HepG2 (cell line): ENCODE data around the gene CTSA. TPM values are rescaled to one million over a fixed set of nuclear protein-coding genes. Genes with fewer than 3 reads are reported as not detected.

Source experiments
- ATAC-seq: fragments of 200-7000 bp; cut with Tn5 transposase; 3 replicates; pipeline ENCODE4 v1.9.1; 2020; ENCODE audit warnings: mild to moderate bottlenecking, moderate library complexity
- BruUV-seq: library from RNA; stranded (reverse); fragments of 400-500 nt; replicated peaks from 2 replicates; lab custom pipeline; 2021; lab: Mats Ljungman, UMichigan
- CTCF ChIA-PET: fragments of 300-600 bp; formaldehyde crosslinking; extraction: SDS; loops from one replicate; lab custom pipeline; 2021; ENCODE audit warnings: low total read pairs, inconsistent platforms, low intra/inter-chr PET ratio; lab: Yijun Ruan, JAX
- POLR2A ChIA-PET: fragments of 350-600 bp; sonication (Branson Sonifier 250); formaldehyde crosslinking; loops from one replicate; lab custom pipeline; 2020; ENCODE audit warnings: antibody characterized with exemption, inconsistent platforms; lab: Yijun Ruan, JAX
- DNase-seq: peaks from one replicate; pipeline ENCODE4 v3.0.0-alpha.2; 2015; ENCODE audit warnings: low spot score
- FAIRE-seq: peaks from 3 replicates; lab custom pipeline; 2011; peaks lifted over from hg19 to GRCh38; lab: Jason Lieb, UNC
- H2AFZ ChIP-seq: one replicate; pipeline ENCODE4 v1.6.1; 2011; ENCODE audit warnings: low read length, inconsistent platforms
- H3K27ac ChIP-seq: fragments of 300-600 bp; 3 replicates; pipeline ENCODE4 v1.8.0; 2011; ENCODE audit warnings: mixed run types, mild to moderate bottlenecking, mixed read lengths, low read length, inconsistent platforms; ENCODE audit not compliant: insufficient read depth; ENCODE audit errors: extremely low read length
- H3K27me3 ChIP-seq, 2 experiments: fragments of 200-600 bp in 1 of 2; 2 replicates in 1 of 2; 3 replicates in 1 of 2; pipeline versions ENCODE4 v1.6.0 to v1.8.0; 2011; ENCODE audit warnings: low read length in 2 of 2, mild to moderate bottlenecking in 2 of 2, moderate library complexity in 2 of 2, inconsistent platforms in 1 of 2; ENCODE audit not compliant: insufficient read depth in 2 of 2, control insufficient read depth in 1 of 2
- H3K36me3 ChIP-seq, 2 experiments: fragments of 200-600 bp in 1 of 2; replicated peaks in 1 of 2; 2 replicates in 1 of 2; 3 replicates in 1 of 2; pipeline versions ENCODE4 v1.5.1 to v1.8.0; 2011; ENCODE audit warnings: low read length in 2 of 2, inconsistent platforms in 1 of 2; ENCODE audit not compliant: insufficient read depth in 2 of 2, control insufficient read depth in 1 of 2
- H3K4me1 ChIP-seq: 2 replicates; pipeline ENCODE4 v1.5.1; 2012; ENCODE audit warnings: low read length, inconsistent platforms; ENCODE audit not compliant: insufficient read depth
- H3K4me2 ChIP-seq: 2 replicates; pipeline ENCODE4 v1.6.0; 2011; ENCODE audit warnings: low read depth, low read length, inconsistent platforms
- H3K4me3 ChIP-seq, 3 experiments: fragments of 200-600 bp in 1 of 3; sonication (generic), shearing (Covaris generic) in 1 of 3; replicated peaks in 1 of 3; 2 replicates each; pipeline ENCODE4 v1.5.1; 2011 to 2016; ENCODE audit warnings: low read length in 3 of 3, inconsistent platforms in 2 of 3, low read depth in 2 of 3, mild to moderate bottlenecking in 2 of 3, control low read depth in 1 of 3, mixed read lengths in 1 of 3; ENCODE audit not compliant: insufficient read depth in 1 of 3
- H3K79me2 ChIP-seq: one replicate; pipeline ENCODE4 v1.6.1; 2011; ENCODE audit warnings: low read length, inconsistent platforms; ENCODE audit not compliant: insufficient read depth
- H3K9ac ChIP-seq: 2 replicates; pipeline ENCODE4 v1.6.0; 2011; ENCODE audit warnings: mild to moderate bottlenecking, low read depth, low read length, inconsistent platforms; ENCODE audit not compliant: insufficient read depth
- H3K9me3 ChIP-seq: 2 replicates; pipeline ENCODE4 v1.5.1; 2012; ENCODE audit warnings: mild to moderate bottlenecking, low read length
- H4K20me1 ChIP-seq: 2 replicates; pipeline ENCODE4 v1.6.0; 2011; ENCODE audit warnings: inconsistent platforms, mild to moderate bottlenecking, low read length, moderate library complexity; ENCODE audit not compliant: insufficient read depth
- AGO1 ChIP-seq: fragments of 200-400 bp; formaldehyde crosslinking; IDR thresholded peaks from 2 replicates; pipeline ENCODE4 v1.6.1; 2017; ENCODE audit warnings: mild to moderate bottlenecking, low read depth, low read length, moderate library complexity; ENCODE audit not compliant: poor library complexity, severe bottlenecking
- AGO2 ChIP-seq: fragments of 200-400 bp; formaldehyde crosslinking; optimal IDR thresholded peaks from 2 replicates; pipeline ENCODE3; 2017; ENCODE audit warnings: mild to moderate bottlenecking, low read depth, low read length, moderate library complexity
- BORCS8-MEF2B ChIP-seq: sonication (generic); formaldehyde crosslinking; IDR thresholded peaks from 2 replicates; pipeline ENCODE4 v1.8.0; 2022; ENCODE audit warnings: mild to moderate bottlenecking, missing genetic modification reagents
- CCAR2 ChIP-seq: fragments of 200-400 bp; formaldehyde crosslinking; optimal IDR thresholded peaks from 2 replicates; pipeline ENCODE3; 2018; ENCODE audit warnings: low read depth, mild to moderate bottlenecking, low read length, moderate library complexity
- HDAC6 ChIP-seq: fragments of 200-600 bp; sonication (generic); IDR thresholded peaks from 2 replicates; pipeline ENCODE4 v1.7.0; 2017; ENCODE audit warnings: mild to moderate bottlenecking, antibody characterized with exemption, low read length, low read depth
- JUNB ChIP-seq: sonication (generic); formaldehyde crosslinking; IDR thresholded peaks from 2 replicates; pipeline ENCODE4 v1.8.0; 2022; ENCODE audit warnings: missing genetic modification reagents, mild to moderate bottlenecking, borderline replicate concordance
- KLF15 ChIP-seq: sonication (generic); formaldehyde crosslinking; IDR thresholded peaks from 2 replicates; pipeline ENCODE4 v1.8.1; 2023; ENCODE audit warnings: borderline replicate concordance, mild to moderate bottlenecking, inconsistent platforms, missing genetic modification reagents, mixed read lengths
- NRL ChIP-seq: sonication (generic); formaldehyde crosslinking; IDR thresholded peaks from 2 replicates; pipeline ENCODE4 v1.5.0; 2020; ENCODE audit warnings: missing genetic modification reagents, mild to moderate bottlenecking, moderate library complexity, borderline replicate concordance
- PHF5A ChIP-seq: IDR thresholded peaks from one replicate; pipeline ENCODE4 v1.6.1; 2018; ENCODE audit warnings: low read depth, missing genetic modification reagents; ENCODE audit not compliant: unreplicated experiment
- POLR2A ChIP-seq, 2 experiments: IDR thresholded peaks; 2 replicates each; pipeline ENCODE4 v1.6.1; 2011; ENCODE audit warnings: low read depth in 2 of 2, low read length in 2 of 2, mild to moderate bottlenecking in 1 of 2, moderate library complexity in 1 of 2; ENCODE audit not compliant: insufficient read depth in 1 of 2
- SIN3B ChIP-seq: fragments of 150-350 bp; IDR thresholded peaks from 2 replicates; pipeline ENCODE4 v1.6.1; 2014; ENCODE audit warnings: low read length
- TGIF2 ChIP-seq: IDR thresholded peaks from 2 replicates; pipeline ENCODE4 v1.6.1; 2016; ENCODE audit warnings: control low read depth, missing compliant biosample characterization
- ZNF230 ChIP-seq: sonication (generic); formaldehyde crosslinking; IDR thresholded peaks from 2 replicates; pipeline ENCODE4 v1.4.0; 2020; ENCODE audit warnings: mild to moderate bottlenecking, missing genetic modification reagents
- ZNF292 ChIP-seq: sonication (generic); formaldehyde crosslinking; IDR thresholded peaks from 2 replicates; pipeline ENCODE4 v1.8.1; 2022; ENCODE audit warnings: mild to moderate bottlenecking, low read depth, missing genetic modification reagents, borderline replicate concordance
- ZNF296 ChIP-seq: sonication (generic); formaldehyde crosslinking; conservative IDR thresholded peaks from 2 replicates; pipeline ENCODE4 v1.5.0; 2020; ENCODE audit warnings: mild to moderate bottlenecking, missing genetic modification reagents
- ZNF317 ChIP-seq: sonication (generic); formaldehyde crosslinking; IDR thresholded peaks from 2 replicates; pipeline ENCODE4 v1.5.0; 2020; ENCODE audit warnings: mild to moderate bottlenecking, missing genetic modification reagents
- ZNF383 ChIP-seq: sonication (generic); formaldehyde crosslinking; IDR thresholded peaks from 2 replicates; pipeline ENCODE4 v1.4.0; 2020; ENCODE audit warnings: missing genetic modification reagents, mild to moderate bottlenecking, borderline replicate concordance
- ZNF75D ChIP-seq: sonication (generic); formaldehyde crosslinking; IDR thresholded peaks from 2 replicates; pipeline ENCODE4 v1.8.1; 2023; ENCODE audit warnings: missing genetic modification reagents, mild to moderate bottlenecking, borderline replicate concordance
- ZNF768 ChIP-seq: sonication (generic); formaldehyde crosslinking; IDR thresholded peaks from 2 replicates; pipeline ENCODE4 v1.4.0; 2020; ENCODE audit warnings: missing genetic modification reagents
- ZNF788 ChIP-seq: sonication (generic); formaldehyde crosslinking; IDR thresholded peaks from 2 replicates; pipeline ENCODE4 v1.5.0; 2020; ENCODE audit warnings: mild to moderate bottlenecking, missing genetic modification reagents, borderline replicate concordance
- ZNF891 ChIP-seq: sonication (generic); formaldehyde crosslinking; IDR thresholded peaks from 2 replicates; pipeline ENCODE4 v1.5.0; 2020; ENCODE audit warnings: mild to moderate bottlenecking, missing genetic modification reagents
- ZSCAN22 ChIP-seq: sonication (generic); formaldehyde crosslinking; IDR thresholded peaks from 2 replicates; pipeline ENCODE4 v1.4.0; 2020; ENCODE audit warnings: mild to moderate bottlenecking, missing genetic modification reagents
- WGBS: methylation state at CpG from one replicate; pipeline ENCODE4 v1.1.6; 2017; ENCODE audit warnings: low lambda C conversion rate; 5-methylcytosine and 5-hydroxymethylcytosine counted together
- in situ Hi-C: cut with HindIII; loops from 2 replicates; pipeline ENCODE4 v1.10.0; 2017; ENCODE audit warnings: low pct_unique_long_range_greater_than_20kb; ENCODE audit not compliant: extremely low pct_ligation_motif_present
- intact Hi-C: fragments of 100-400 bp; cut with micrococcal nuclease; formaldehyde crosslinking; loops from one replicate; pipeline ENCODE4 v1.10.0; 2022; ENCODE audit not compliant: unreplicated experiment
- polyA plus RNA-seq, 8 experiments: library from polyadenylated mRNA; depleted of rRNA in 3 of 8; stranded (reverse) in 7 of 8; unstranded in 1 of 8; fragments of >200 nt; fragmentation: Illumina TruSeq in 4 of 8; extraction: Trizol in 4 of 8; gene quantifications; 2 replicates each; pipeline versions ENCODE4 v1.2.1 to v1.2.3, GENCODE V29; 2011 to 2016; ENCODE audit warnings: low read depth in 4 of 8, missing spikeins in 1 of 8, mixed read lengths in 1 of 8; ENCODE audit not compliant: insufficient read depth in 1 of 8
- total RNA-seq, 5 experiments: library from RNA; depleted of rRNA; stranded (reverse); fragments of >200 nt; fragmentation: Illumina TruSeq; extraction: Trizol; gene quantifications; 2 replicates each; pipeline ENCODE4 v1.2.3, GENCODE V29; 2016; ENCODE audit warnings: low read depth in 1 of 5
- TF ChIP-seq, protein P1 (sequence below): sonication (generic); formaldehyde crosslinking; IDR thresholded peaks from 2 replicates; pipeline ENCODE4 v1.9.0; 2022; ENCODE audit warnings: missing genetic modification reagents, mild to moderate bottlenecking, borderline replicate concordance

CTSA gene
- total and polyA plus RNA-seq, 2 of the 13 experiments (the other 11 are each of a cell fraction or from before 2014, with no cell fraction given): 202 to 231 TPM

DNA sequence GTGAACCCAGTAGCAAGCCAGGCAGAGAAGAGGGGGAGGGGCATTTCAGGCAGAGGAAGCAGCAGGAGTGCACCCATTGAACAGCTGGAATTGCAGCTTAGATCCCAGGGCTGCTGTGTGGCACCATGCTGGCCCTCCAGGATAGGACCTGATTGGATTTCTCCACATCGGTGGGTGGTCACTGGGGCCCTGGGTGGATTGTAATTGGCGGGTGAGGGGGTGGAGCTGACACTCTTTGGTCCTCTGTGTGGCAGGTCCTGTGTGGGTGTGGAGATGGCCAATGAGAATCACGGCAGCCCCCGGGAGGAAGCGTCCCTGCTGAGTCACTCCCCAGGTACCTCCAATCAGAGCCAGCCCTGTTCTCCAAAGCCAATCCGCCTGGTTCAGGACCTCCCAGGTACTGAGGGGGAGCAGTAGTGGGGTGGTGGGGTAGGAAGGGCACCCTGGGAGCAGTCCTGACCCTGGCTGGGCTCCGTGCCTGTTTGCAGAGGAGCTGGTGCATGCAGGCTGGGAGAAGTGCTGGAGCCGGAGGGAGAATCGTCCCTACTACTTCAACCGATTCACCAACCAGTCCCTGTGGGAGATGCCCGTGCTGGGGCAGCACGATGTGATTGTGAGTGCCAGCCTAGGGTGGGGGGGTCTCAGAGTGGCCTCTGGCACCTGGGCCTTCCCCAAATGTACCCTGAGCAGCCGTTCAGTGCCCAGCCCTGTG is 47.7 kb downstream of the CTSA start:
- Histone ChIP-seq H3K79me2 (peaks cover 17% of the 10 kb centered on the region), H4K20me1 (no peaks in the 10 kb centered on the region), H3K4me2 (no peak overlapping the region), H3K9ac (no peak overlapping the region), H3K4me3 (no peak overlapping the region), H3K4me1 (peaks cover 17% of the 10 kb centered on the region), H2AFZ (no peak overlapping the region), H3K36me3 (peaks cover 53 to 55% of the 10 kb centered on the region in 2 experiments), H3K27ac (no peak overlapping the region), H3K27me3 (no peaks in the 10 kb centered on the region; a peak in 1 of 5 replicates), H3K9me3 (no peaks in the 10 kb centered on the region)
- no TSS peak for BruUV-seq
- ATAC-seq (no peak), DNase-seq (no peak), FAIRE-seq (no peak)
- intact Hi-C loops: no loop called here
- in situ Hi-C loops: no loop called here
- TF ChIP-seq ZNF768 (CRISPR knock-in tag) (peak; percentile 9; the same call in 1 of the 2 replicates), ZSCAN22 (CRISPR knock-in tag) (no peak), KLF15 (no peak), BORCS8-MEF2B (CRISPR knock-in tag) (no peak), JUNB (CRISPR knock-in tag) (no peak), AGO2 (peak; percentile 76), ZNF296 (CRISPR knock-in tag) (0 out of 2 replicates have a peak, but pooled peaks have one; percentile 45), SIN3B (no peak), ZNF75D (CRISPR knock-in tag) (no peak), NRL (CRISPR knock-in tag) (0 out of 2 replicates have a peak, but pooled peaks have one; percentile 18), PHF5A (no peak), AGO1 (no peak), TGIF2 (no peak), ZNF891 (CRISPR knock-in tag) (no peak), ZNF788 (CRISPR knock-in tag) (no peak), ZNF383 (no peak), ZNF292 (CRISPR knock-in tag) (no peak), ZNF317 (CRISPR knock-in tag) (no peak), POLR2A (IDR thresholded peaks at IDR 0.05; ENCODE audit: insufficient read depth in 1 of 2, low read depth in 2 of 2, low read length in 2 of 2) (0 out of 4 replicates have a peak, but pooled peaks of 1 of the 2 experiments have one; percentile 26), CCAR2 (no peak), ZNF230 (CRISPR knock-in tag) (no peak), HDAC6 (no peak)
- TF ChIP-seq, protein P1, sequence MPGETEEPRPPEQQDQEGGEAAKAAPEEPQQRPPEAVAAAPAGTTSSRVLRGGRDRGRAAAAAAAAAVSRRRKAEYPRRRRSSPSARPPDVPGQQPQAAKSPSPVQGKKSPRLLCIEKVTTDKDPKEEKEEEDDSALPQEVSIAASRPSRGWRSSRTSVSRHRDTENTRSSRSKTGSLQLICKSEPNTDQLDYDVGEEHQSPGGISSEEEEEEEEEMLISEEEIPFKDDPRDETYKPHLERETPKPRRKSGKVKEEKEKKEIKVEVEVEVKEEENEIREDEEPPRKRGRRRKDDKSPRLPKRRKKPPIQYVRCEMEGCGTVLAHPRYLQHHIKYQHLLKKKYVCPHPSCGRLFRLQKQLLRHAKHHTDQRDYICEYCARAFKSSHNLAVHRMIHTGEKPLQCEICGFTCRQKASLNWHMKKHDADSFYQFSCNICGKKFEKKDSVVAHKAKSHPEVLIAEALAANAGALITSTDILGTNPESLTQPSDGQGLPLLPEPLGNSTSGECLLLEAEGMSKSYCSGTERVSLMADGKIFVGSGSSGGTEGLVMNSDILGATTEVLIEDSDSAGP (CRISPR knock-in tag): peak; percentile 25; the same call in 1 of the 2 replicates
- ChIA-PET CTCF (no interaction called here), POLR2A (no interaction called here)
- 97% methylated on average over 11 of the region's 13 CpGs for WGBS
